SK-N-SH (cell line): ENCODE data around the gene HOXA6.

Experiments
- EZH2phosphoT487 ChIP-seq: fragments of 200-600 bp; sonication (generic); IDR thresholded peaks from 2 replicates; pipeline ENCODE4 v1.6.1; 2017; ENCODE audit warnings: low read depth, mixed run types, mild to moderate bottlenecking, antibody characterized with exemption, moderate library complexity, borderline replicate concordance
- GABPA ChIP-seq: IDR thresholded peaks from 2 replicates; pipeline ENCODE4 v1.4.0; 2012; ENCODE audit warnings: low read depth, mild to moderate bottlenecking
- JUND ChIP-seq: IDR thresholded peaks from 2 replicates; pipeline ENCODE4 v1.4.0; 2012
- MAX ChIP-seq: IDR thresholded peaks from 2 replicates; pipeline ENCODE4 v1.4.0; 2012; ENCODE audit warnings: low read depth
- RAD21 ChIP-seq: IDR thresholded peaks from 2 replicates; pipeline ENCODE4 v1.6.1; 2012; ENCODE audit warnings: mild to moderate bottlenecking, low read length
- TEAD4 ChIP-seq: IDR thresholded peaks from 2 replicates; pipeline ENCODE4 v1.4.0; 2012; ENCODE audit warnings: mild to moderate bottlenecking, borderline replicate concordance; ENCODE audit not compliant: insufficient read depth
- YY1 ChIP-seq: IDR thresholded peaks from 2 replicates; pipeline ENCODE4 v1.4.0; 2012; ENCODE audit warnings: low read depth, mild to moderate bottlenecking
- TF ChIP-seq, protein P1 (sequence below): fragments of 200-600 bp; sonication (generic); IDR thresholded peaks from 2 replicates; pipeline ENCODE4 v1.6.1; 2017; ENCODE audit warnings: antibody characterized with exemption, mild to moderate bottlenecking, moderate library complexity
- TF ChIP-seq, protein P2 (sequence below): IDR thresholded peaks from 2 replicates; pipeline ENCODE4 v1.6.1; 2012; ENCODE audit warnings: mild to moderate bottlenecking, low read depth, low read length, moderate library complexity

- TF ChIP-seq, protein P1, sequence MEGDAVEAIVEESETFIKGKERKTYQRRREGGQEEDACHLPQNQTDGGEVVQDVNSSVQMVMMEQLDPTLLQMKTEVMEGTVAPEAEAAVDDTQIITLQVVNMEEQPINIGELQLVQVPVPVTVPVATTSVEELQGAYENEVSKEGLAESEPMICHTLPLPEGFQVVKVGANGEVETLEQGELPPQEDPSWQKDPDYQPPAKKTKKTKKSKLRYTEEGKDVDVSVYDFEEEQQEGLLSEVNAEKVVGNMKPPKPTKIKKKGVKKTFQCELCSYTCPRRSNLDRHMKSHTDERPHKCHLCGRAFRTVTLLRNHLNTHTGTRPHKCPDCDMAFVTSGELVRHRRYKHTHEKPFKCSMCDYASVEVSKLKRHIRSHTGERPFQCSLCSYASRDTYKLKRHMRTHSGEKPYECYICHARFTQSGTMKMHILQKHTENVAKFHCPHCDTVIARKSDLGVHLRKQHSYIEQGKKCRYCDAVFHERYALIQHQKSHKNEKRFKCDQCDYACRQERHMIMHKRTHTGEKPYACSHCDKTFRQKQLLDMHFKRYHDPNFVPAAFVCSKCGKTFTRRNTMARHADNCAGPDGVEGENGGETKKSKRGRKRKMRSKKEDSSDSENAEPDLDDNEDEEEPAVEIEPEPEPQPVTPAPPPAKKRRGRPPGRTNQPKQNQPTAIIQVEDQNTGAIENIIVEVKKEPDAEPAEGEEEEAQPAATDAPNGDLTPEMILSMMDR: no peak
- TF ChIP-seq, protein P2, sequence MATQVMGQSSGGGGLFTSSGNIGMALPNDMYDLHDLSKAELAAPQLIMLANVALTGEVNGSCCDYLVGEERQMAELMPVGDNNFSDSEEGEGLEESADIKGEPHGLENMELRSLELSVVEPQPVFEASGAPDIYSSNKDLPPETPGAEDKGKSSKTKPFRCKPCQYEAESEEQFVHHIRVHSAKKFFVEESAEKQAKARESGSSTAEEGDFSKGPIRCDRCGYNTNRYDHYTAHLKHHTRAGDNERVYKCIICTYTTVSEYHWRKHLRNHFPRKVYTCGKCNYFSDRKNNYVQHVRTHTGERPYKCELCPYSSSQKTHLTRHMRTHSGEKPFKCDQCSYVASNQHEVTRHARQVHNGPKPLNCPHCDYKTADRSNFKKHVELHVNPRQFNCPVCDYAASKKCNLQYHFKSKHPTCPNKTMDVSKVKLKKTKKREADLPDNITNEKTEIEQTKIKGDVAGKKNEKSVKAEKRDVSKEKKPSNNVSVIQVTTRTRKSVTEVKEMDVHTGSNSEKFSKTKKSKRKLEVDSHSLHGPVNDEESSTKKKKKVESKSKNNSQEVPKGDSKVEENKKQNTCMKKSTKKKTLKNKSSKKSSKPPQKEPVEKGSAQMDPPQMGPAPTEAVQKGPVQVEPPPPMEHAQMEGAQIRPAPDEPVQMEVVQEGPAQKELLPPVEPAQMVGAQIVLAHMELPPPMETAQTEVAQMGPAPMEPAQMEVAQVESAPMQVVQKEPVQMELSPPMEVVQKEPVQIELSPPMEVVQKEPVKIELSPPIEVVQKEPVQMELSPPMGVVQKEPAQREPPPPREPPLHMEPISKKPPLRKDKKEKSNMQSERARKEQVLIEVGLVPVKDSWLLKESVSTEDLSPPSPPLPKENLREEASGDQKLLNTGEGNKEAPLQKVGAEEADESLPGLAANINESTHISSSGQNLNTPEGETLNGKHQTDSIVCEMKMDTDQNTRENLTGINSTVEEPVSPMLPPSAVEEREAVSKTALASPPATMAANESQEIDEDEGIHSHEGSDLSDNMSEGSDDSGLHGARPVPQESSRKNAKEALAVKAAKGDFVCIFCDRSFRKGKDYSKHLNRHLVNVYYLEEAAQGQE: no peak
- TF ChIP-seq EZH2phosphoT487 (no peak), MAX (no peak), GABPA (no peak), TEAD4 (no peak), RAD21 (no peak), YY1 (no peak), JUND (no peak)
These were observed 29.6 kb downstream of the HOXA6 start for GRCh38 chr7:27117887-27118491.
